PC-9 (cell line): ENCODE data around the gene ABLIM1. TPM values are rescaled to one million over a fixed set of nuclear protein-coding genes. Genes with fewer than 3 reads are reported as not detected.

Source experiments
- BruUV-seq: library from RNA; stranded (reverse); fragments of 400-500 nt; replicated peaks from 2 replicates; lab custom pipeline; 2021; lab: Mats Ljungman, UMichigan
- CTCF ChIA-PET: fragments of 300-600 bp; sonication (Branson Sonifier 250); formaldehyde crosslinking; loops from one replicate; lab custom pipeline; 2022; ENCODE audit warnings: antibody characterized with exemption; lab: Charles Lee
- POLR2A ChIA-PET: fragments of 300-600 bp; sonication (Branson Sonifier 250); formaldehyde crosslinking; loops from one replicate; lab custom pipeline; 2022; ENCODE audit warnings: antibody characterized with exemption; ENCODE audit not compliant: unreplicated experiment; lab: Charles Lee
- DNase-seq, 2 experiments: peaks; one replicate each; pipeline versions ENCODE4 v3.0.0 to v3.0.0-alpha.2; 2015 to 2022; ENCODE audit warnings: mixed read lengths in 1 of 2
- H2AFZ ChIP-seq: fragments of 200-600 bp; sonication (generic); 2 replicates; pipeline ENCODE4 v1.8.1; 2017; ENCODE audit warnings: antibody characterized with exemption
- H3F3A ChIP-seq: fragments of 200-600 bp; sonication (generic); 2 replicates; pipeline ENCODE4 v1.8.1; 2017; ENCODE audit warnings: antibody characterized with exemption, mild to moderate bottlenecking, low read depth; ENCODE audit not compliant: insufficient read depth
- H3K27ac ChIP-seq: fragments of 200-600 bp; sonication (generic); 2 replicates; pipeline ENCODE4 v1.6.1; 2016; ENCODE audit warnings: mixed run types
- H3K27me3 ChIP-seq: fragments of 200-600 bp; sonication (generic); 2 replicates; pipeline ENCODE4 v1.6.1; 2016; ENCODE audit warnings: low read depth, mixed run types; ENCODE audit not compliant: insufficient read depth
- H3K36me3 ChIP-seq: fragments of 200-600 bp; sonication (generic); 2 replicates; pipeline ENCODE4 v1.6.1; 2016; ENCODE audit warnings: low read depth, mixed run types
- H3K4me1 ChIP-seq: fragments of 200-600 bp; sonication (generic); replicated peaks from 2 replicates; pipeline ENCODE4 v1.6.1; 2016; ENCODE audit warnings: mixed run types; ENCODE audit not compliant: insufficient read depth
- H3K4me2 ChIP-seq: fragments of 200-600 bp; sonication (generic); 2 replicates; pipeline ENCODE4 v1.6.1; 2017; ENCODE audit warnings: mixed run types
- H3K4me3 ChIP-seq: fragments of 200-600 bp; sonication (generic); 2 replicates; pipeline ENCODE4 v1.6.1; 2016; ENCODE audit warnings: mixed run types
- H3K79me2 ChIP-seq: fragments of 200-600 bp; sonication (generic); 2 replicates; pipeline ENCODE4 v1.6.1; 2017; ENCODE audit warnings: low read depth, mixed run types
- H3K9me2 ChIP-seq: fragments of 200-600 bp; sonication (generic); 2 replicates; pipeline ENCODE4 v1.8.1; 2017; ENCODE audit warnings: mild to moderate bottlenecking; ENCODE audit not compliant: insufficient read depth
- H3K9me3 ChIP-seq: fragments of 200-600 bp; sonication (generic); 2 replicates; pipeline ENCODE4 v1.8.1; 2016; ENCODE audit warnings: low read depth; ENCODE audit not compliant: insufficient read depth
- H4K20me1 ChIP-seq: fragments of 200-600 bp; sonication (generic); 2 replicates; pipeline ENCODE4 v1.8.1; 2017; ENCODE audit not compliant: insufficient read depth
- EZH2 ChIP-seq: fragments of 200-600 bp; sonication (generic); IDR thresholded peaks from 2 replicates; pipeline ENCODE4 v1.8.0; 2017; ENCODE audit warnings: antibody characterized with exemption, low read depth
- intact Hi-C: fragments of 100-400 bp; cut with micrococcal nuclease; formaldehyde crosslinking; loops from one replicate; pipeline ENCODE4 v1.10.0; 2022; ENCODE audit not compliant: unreplicated experiment
- total RNA-seq: library from RNA; stranded (reverse); gene quantifications from 2 replicates; pipeline ENCODE4 v1.2.3, GENCODE V29; 2021
- TF ChIP-seq, protein P1 (sequence below): fragments of 200-600 bp; sonication (generic); conservative IDR thresholded peaks from 2 replicates; pipeline ENCODE4 v1.6.1; 2017; ENCODE audit warnings: mixed run types, antibody characterized with exemption, mild to moderate bottlenecking, moderate library complexity

The ABLIM1 gene
- total RNA-seq, 1 experiment from 2014 or later = 68.7 TPM

DNA sequence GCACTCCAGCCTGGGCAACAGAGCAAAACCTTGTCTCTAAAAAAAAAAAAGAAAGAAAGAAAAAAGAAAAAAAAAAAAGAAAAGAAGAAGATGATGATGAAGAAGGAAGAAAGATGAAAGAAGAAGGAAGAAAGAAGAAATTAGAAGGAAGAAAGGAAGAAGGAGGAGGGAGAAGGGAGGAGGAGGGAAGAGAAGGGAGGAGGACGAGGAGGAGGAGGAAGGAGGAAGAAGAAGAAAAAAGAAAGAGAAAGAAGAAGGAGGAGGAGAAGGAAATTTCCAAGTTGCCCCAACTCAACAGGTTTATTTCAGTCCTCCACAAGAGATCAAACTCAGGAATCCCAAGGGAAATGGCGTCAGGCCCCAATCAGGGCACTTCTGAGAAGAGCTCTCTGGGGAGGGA lies 115.7 kb downstream of the ABLIM1 start:
- Histone ChIP-seq H3F3A (no peaks in the 10 kb centered on the region), H3K36me3 (no peaks in the 10 kb centered on the region), H3K4me3 (no peak overlapping the region), H3K27ac (no peak overlapping the region), H3K4me2 (no peak overlapping the region), H3K27me3 (no peaks in the 10 kb centered on the region), H4K20me1 (no peaks in the 10 kb centered on the region), H3K9me2 (no peaks in the 10 kb centered on the region), H3K9me3 (no peaks in the 10 kb centered on the region), H3K79me2 (no peaks in the 10 kb centered on the region), H2AFZ (no peak overlapping the region), H3K4me1 (peaks cover 16% of the 10 kb centered on the region)
- ChIA-PET CTCF (no interaction called here), POLR2A (no interaction called here)
- no TSS peak for BruUV-seq
- no peak for DNase-seq
- intact Hi-C loops = no loop called here
- TF ChIP-seq EZH2 = no peak
- TF ChIP-seq, protein P1, sequence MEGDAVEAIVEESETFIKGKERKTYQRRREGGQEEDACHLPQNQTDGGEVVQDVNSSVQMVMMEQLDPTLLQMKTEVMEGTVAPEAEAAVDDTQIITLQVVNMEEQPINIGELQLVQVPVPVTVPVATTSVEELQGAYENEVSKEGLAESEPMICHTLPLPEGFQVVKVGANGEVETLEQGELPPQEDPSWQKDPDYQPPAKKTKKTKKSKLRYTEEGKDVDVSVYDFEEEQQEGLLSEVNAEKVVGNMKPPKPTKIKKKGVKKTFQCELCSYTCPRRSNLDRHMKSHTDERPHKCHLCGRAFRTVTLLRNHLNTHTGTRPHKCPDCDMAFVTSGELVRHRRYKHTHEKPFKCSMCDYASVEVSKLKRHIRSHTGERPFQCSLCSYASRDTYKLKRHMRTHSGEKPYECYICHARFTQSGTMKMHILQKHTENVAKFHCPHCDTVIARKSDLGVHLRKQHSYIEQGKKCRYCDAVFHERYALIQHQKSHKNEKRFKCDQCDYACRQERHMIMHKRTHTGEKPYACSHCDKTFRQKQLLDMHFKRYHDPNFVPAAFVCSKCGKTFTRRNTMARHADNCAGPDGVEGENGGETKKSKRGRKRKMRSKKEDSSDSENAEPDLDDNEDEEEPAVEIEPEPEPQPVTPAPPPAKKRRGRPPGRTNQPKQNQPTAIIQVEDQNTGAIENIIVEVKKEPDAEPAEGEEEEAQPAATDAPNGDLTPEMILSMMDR = no peak

DNA sequence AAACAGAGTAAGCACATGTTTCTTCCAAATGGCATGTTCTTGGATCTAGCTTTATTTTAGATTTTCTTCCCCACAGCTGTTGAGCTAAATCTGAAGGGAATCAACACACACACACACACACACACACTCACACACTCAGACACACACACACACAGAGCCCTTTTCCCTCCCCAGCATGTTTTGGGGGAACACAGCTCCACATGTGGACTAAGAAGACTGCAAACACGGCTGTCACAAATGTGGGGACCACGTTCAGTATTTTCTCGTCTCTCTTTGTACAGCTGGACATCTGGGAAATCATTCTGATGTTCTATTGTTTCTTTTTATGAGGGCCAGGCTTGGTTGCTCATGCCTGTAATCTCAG lies 116.3 kb downstream of the ABLIM1 start:
- POLR2A ChIA-PET = interaction anchor here (0.5 to 0.6 kb wide), 3 partner anchors 35 to 513 kb away, joined by 3 to 12 read pairs (median 3); no protein-coding TSS in a partner anchor
- no peaks in the 10 kb centered on the region for H3K9me3 ChIP-seq
- no peak overlapping the region for H3K4me2 ChIP-seq

DNA sequence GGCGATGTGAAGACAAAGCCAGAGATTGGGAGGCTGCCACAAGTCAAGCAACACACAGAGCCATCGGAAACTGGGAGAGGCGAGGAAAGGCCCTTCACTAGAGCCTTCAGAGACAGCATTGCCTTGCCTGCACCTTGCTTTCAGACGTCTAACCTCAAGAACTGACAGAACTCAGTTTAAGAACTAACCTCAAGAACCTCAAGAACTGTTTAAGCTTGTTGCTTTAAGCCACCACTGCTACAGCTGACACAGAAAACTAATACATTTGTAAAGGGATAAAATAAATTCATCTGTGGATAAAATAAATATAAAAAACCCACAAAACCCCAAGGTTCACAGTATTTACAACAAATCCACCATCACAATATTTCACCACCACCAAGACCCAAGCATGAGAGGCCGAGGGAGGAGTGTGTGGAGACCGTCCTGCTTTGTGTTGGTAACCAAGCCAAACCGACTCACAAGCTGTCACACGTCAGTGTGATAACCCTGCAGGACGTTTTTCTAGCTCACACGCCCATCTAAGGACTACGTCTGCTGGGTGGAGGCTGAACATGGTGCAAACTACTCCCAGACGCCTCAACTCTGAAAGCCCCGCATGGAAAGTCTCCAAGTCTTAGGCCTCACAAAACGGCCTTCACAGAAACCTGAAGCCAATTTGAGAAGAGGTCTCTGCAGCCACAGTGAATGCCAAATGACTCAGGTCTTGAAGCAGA lies 116.8 kb downstream of the ABLIM1 start:
- H3K4me2 ChIP-seq = no peak overlapping the region
- BruUV-seq = no TSS peak

More for the DNA sequence above, 116.3 kb downstream of the ABLIM1 start:
- Histone ChIP-seq H3K4me1 (peaks cover 16% of the 10 kb centered on the region), H4K20me1 (no peaks in the 10 kb centered on the region), H3F3A (no peaks in the 10 kb centered on the region), H3K79me2 (no peaks in the 10 kb centered on the region), H3K4me3 (no peak overlapping the region), H3K36me3 (no peaks in the 10 kb centered on the region), H3K27me3 (no peaks in the 10 kb centered on the region), H2AFZ (no peak overlapping the region), H3K27ac (no peak overlapping the region), H3K9me2 (no peaks in the 10 kb centered on the region)
- no peak for TF ChIP-seq EZH2
- TF ChIP-seq, protein P1 = no peak
- CTCF ChIA-PET = no interaction called here
- DNase-seq = no peak
- BruUV-seq = no TSS peak
- intact Hi-C loops = no loop called here

More for the DNA sequence above, 116.8 kb downstream of the ABLIM1 start:
- H3K36me3 ChIP-seq = no peaks in the 10 kb centered on the region
- intact Hi-C loops = no loop called here
- H4K20me1 ChIP-seq = no peaks in the 10 kb centered on the region
- H3K4me3 ChIP-seq = no peak overlapping the region
- ChIA-PET CTCF (no interaction called here), POLR2A (interaction anchor here (0.5 to 0.6 kb wide), 4 partner anchors 35 to 512 kb away, joined by 3 to 12 read pairs (median 3); no protein-coding TSS in a partner anchor)
- H2AFZ ChIP-seq = no peak overlapping the region
- H3K4me1 ChIP-seq = peaks cover 16% of the 10 kb centered on the region
- no peak overlapping the region for H3K27ac ChIP-seq
- no peaks in the 10 kb centered on the region for H3K9me2 ChIP-seq
- H3F3A ChIP-seq = no peaks in the 10 kb centered on the region
- H3K27me3 ChIP-seq = no peaks in the 10 kb centered on the region
- no peaks in the 10 kb centered on the region for H3K79me2 ChIP-seq
- no peaks in the 10 kb centered on the region for H3K9me3 ChIP-seq
- peak; percentile 39 to 51 for DNase-seq
- no peak for TF ChIP-seq EZH2
- TF ChIP-seq, protein P1 = no peak
